GM10248 (cell line): ENCODE measurements around the gene SOHLH1.

Source experiments
- CTCF ChIA-PET: fragments of 300-600 bp; sonication (Branson Sonifier 250); formaldehyde crosslinking; extraction: SDS; loops from one replicate; lab custom pipeline; 2021; ENCODE audit warnings: antibody characterized with exemption; lab: Yijun Ruan, JAX
- POLR2A ChIA-PET: fragments of 350-650 bp; sonication (Branson Sonifier 250); formaldehyde crosslinking; extraction: SDS; loops from one replicate; lab custom pipeline; 2020; ENCODE audit warnings: antibody characterized with exemption; lab: Yijun Ruan, JAX
- DNase-seq: peaks from one replicate; pipeline ENCODE4 v3.0.0; 2012; ENCODE audit errors: extremely low spot score
- CTCF ChIP-seq: IDR thresholded peaks from 2 replicates; pipeline ENCODE4 v1.5.1; 2012; ENCODE audit warnings: mild to moderate bottlenecking, low read depth; ENCODE audit errors: extremely low read depth, missing control alignments, control extremely low read depth

SOHLH1 gene

GRCh38 chr9:135744333-135745070 lies 45.2 kb upstream of the SOHLH1 start:
- no peak for TF ChIP-seq CTCF
- ChIA-PET CTCF (no interaction called here), POLR2A (no interaction called here)
- no peak for DNase-seq

GRCh38 chr9:135743546-135744332 lies 44.5 kb upstream of the SOHLH1 start:
- CTCF ChIA-PET: no interaction called here
- no peak for DNase-seq
- TF ChIP-seq CTCF: no peak
- POLR2A ChIA-PET: no interaction called here

- DNase-seq: no peak
- CTCF ChIA-PET: no interaction called here
- POLR2A ChIA-PET: no interaction called here
- TF ChIP-seq CTCF: no peak
Measured at GRCh38 chr9:135743021-135743420, 43.7 kb upstream of the SOHLH1 start.

GRCh38 chr9:135741276-135742219 lies 42.3 kb upstream of the SOHLH1 start:
- ChIA-PET CTCF (no interaction called here), POLR2A (no interaction called here)
- TF ChIP-seq CTCF: no peak
- DNase-seq: no peak

GRCh38 chr9:135739271-135740220 lies 40.3 kb upstream of the SOHLH1 start:
- ChIA-PET CTCF (no interaction called here), POLR2A (interaction anchor here (0.7 kb wide), 1 partner anchor 231 kb away, joined by 4 read pairs; no protein-coding TSS in a partner anchor)
- no peak for TF ChIP-seq CTCF
- DNase-seq: no peak
